ENCODE results near the gene NEMP1.

Gene NEMP1

DNA sequence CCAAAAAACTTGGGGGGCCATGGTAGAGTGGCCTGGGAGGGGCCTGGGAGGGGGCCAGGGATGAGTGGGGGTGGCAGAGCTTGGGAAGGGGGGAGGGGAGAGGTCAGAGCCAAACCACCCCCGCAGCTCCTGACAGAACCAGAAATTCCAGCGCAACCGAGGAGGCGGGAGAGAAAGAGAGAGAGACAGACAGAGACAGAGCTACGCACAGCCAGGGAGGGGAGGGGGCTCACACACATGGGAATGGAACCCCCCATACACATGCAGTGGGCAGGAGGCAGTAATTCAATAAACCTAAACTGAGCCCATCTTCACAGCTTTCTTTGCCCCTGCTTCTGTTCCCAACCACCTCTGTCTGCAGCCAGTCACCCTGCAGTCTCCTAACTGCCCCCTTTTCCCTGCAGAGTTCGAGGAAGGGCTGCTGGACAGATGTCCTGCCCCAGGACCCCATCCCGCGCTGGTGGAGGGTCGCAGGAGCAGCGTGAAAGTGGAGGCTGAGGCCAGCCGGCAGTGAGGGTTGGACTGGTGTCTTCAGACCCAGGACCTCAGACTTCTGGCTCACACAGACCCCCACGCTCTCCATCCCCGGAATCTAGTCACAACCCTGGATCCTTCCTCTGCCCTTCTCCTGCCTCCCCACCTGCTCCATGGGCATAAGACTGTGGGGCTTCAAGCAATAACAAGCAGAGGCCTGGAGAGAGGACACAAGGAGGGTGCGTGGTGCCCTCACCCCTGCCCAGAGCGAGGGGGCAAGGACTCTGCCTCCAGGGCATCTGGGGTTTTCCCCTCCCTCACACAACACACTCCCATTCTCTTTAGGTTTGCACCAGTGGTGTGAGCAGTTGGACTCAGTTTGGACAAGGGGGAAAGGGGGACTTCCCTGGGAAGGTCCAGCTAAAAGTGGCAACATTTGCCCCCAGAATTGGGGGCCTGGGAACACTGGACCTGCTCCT lies 15.9 kb upstream of the NEMP1 start:
- Histone ChIP-seq H3K9ac (ENCODE audit: low read length) (peak overlapping the region; percentile 21), H3K36me3 (ENCODE audit: insufficient read depth, low read length) (peaks cover 81% of the 10 kb centered on the region), H3K4me1 (ENCODE audit: insufficient read depth, low read length) (peaks cover 47% of the 10 kb centered on the region), H3K27ac (ENCODE audit: low read depth, low read length) (peak overlapping the region; percentile 40), H3K27me3 (ENCODE audit: control insufficient read depth in 1 of 2, insufficient read depth in 2 of 2, low read length in 2 of 2) (no peaks in the 10 kb centered on the region), H3K9me3 (ENCODE audit: low read length) (no peaks in the 10 kb centered on the region), H3K4me3 (ENCODE audit: low read depth in 1 of 2, low read length in 2 of 2) (no peak overlapping the region)

DNA sequence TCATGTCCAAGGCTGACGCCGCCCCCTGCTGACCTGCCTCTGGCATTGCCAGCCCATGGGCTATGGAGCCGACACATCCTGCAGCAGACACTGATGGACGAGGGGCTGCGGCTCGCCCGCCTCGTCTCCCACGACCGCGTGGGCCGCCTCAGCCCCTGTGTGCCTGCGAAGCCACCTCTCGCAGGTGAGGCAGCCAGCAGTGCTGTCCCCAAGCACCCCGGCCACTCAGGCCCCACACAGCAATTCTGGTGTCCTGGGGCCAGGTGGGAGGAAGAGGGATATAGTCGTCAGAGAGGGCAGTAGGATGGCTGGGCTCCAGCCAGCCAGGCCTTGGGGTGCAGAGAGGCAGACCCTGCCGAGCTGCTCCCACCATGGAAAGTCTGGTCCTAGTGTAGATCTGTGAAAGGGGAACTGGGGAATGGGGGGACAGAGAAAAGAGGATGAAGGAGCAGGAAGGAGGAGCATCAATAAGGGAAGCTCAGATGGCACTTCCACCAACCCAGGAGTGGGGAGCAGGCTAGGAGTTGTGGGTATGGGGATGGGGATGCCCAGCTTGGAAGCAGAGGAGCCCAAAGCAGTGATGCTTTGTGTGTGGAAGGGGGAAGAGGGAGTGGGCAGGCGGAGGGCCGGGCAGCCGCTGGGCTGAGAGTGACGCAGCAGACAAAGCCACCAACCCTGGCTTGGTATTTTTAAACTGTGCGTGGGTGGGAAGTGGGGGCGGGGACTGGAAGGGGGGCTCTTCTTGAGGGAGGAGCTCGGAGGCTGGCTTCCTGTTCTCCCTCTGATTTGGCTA lies 15.0 kb upstream of the NEMP1 start:
- H3K4me1 ChIP-seq (ENCODE audit: insufficient read depth, low read length): peaks cover 47% of the 10 kb centered on the region
- peak overlapping the region; percentile 84 for H3K27ac ChIP-seq (ENCODE audit: low read depth, low read length)
- H3K9me3 ChIP-seq (ENCODE audit: low read length): no peaks in the 10 kb centered on the region
- peaks cover 72% of the 10 kb centered on the region for H3K36me3 ChIP-seq (ENCODE audit: insufficient read depth, low read length)
- no peaks in the 10 kb centered on the region for H3K27me3 ChIP-seq (ENCODE audit: control insufficient read depth in 1 of 2, insufficient read depth in 2 of 2, low read length in 2 of 2)
- H3K9ac ChIP-seq (ENCODE audit: low read length): no peak overlapping the region
- peak overlapping the region in 1 of 2 donors; percentile 66 for H3K4me3 ChIP-seq (ENCODE audit: low read depth in 1 of 2, low read length in 2 of 2)

DNA sequence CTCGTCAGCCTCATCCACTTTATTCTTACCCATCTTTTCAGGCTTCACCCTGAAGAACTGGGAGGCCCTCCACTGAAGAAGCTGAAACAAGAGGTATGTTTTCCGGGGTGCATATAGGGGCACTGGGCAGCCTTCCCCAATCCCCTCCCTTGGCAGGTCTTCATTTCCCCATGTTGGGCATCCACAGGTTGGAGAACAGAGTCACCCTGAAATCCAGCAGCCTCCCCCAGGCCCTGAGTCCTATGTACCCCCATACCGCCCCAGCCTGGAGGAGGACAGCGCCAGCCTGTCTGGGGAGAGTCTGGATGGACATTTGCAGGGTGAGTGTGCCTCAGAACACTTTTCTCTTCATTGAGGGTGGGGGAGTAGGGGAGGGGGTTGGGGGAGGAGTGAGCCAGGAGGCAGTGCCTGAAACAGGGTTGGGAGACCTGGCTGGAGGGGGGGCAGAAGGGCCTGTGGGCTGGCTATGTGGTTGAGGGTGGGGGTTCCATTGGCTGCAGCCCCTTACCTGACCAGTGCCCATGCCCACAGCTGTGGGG lies 14.4 kb upstream of the NEMP1 start:
- Histone ChIP-seq H3K27ac (ENCODE audit: low read depth, low read length) (peak overlapping the region; percentile 84), H3K36me3 (ENCODE audit: insufficient read depth, low read length) (peaks cover 65% of the 10 kb centered on the region), H3K4me3 (ENCODE audit: low read depth in 1 of 2, low read length in 2 of 2) (peak overlapping the region in 1 of 2 donors; percentile 66), H3K27me3 (ENCODE audit: control insufficient read depth in 1 of 2, insufficient read depth in 2 of 2, low read length in 2 of 2) (no peaks in the 10 kb centered on the region), H3K9ac (ENCODE audit: low read length) (peak overlapping the region; percentile 39), H3K9me3 (ENCODE audit: low read length) (no peaks in the 10 kb centered on the region), H3K4me1 (ENCODE audit: insufficient read depth, low read length) (peaks cover 47% of the 10 kb centered on the region)

DNA sequence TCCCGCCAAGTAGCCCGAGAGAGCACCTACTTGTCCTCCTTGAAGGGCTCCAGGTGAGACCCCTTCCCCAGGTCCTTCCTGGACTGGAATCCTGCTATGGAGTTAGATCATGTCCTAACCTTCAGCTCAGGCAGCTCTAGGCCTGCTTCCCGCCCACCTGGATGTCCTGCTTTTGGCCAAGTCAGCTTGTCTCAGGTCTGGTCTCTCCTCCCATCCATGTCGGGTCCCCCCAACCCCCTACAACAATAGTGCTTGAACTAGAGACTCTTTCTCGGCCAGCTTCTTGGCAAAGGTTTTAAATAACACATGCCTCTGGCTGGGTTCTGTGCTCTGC lies 13.9 kb upstream of the NEMP1 start:
- no peaks in the 10 kb centered on the region for H3K27me3 ChIP-seq (ENCODE audit: control insufficient read depth in 1 of 2, insufficient read depth in 2 of 2, low read length in 2 of 2)
- peaks cover 61% of the 10 kb centered on the region for H3K36me3 ChIP-seq (ENCODE audit: insufficient read depth, low read length)
- no peaks in the 10 kb centered on the region for H3K9me3 ChIP-seq (ENCODE audit: low read length)
- peak overlapping the region; percentile 84 for H3K27ac ChIP-seq (ENCODE audit: low read depth, low read length)
- H3K4me3 ChIP-seq (ENCODE audit: low read depth in 1 of 2, low read length in 2 of 2): peak overlapping the region in 1 of 2 donors; percentile 66
- peak overlapping the region; percentile 39 for H3K9ac ChIP-seq (ENCODE audit: low read length)
- peaks cover 47% of the 10 kb centered on the region for H3K4me1 ChIP-seq (ENCODE audit: insufficient read depth, low read length)

DNA sequence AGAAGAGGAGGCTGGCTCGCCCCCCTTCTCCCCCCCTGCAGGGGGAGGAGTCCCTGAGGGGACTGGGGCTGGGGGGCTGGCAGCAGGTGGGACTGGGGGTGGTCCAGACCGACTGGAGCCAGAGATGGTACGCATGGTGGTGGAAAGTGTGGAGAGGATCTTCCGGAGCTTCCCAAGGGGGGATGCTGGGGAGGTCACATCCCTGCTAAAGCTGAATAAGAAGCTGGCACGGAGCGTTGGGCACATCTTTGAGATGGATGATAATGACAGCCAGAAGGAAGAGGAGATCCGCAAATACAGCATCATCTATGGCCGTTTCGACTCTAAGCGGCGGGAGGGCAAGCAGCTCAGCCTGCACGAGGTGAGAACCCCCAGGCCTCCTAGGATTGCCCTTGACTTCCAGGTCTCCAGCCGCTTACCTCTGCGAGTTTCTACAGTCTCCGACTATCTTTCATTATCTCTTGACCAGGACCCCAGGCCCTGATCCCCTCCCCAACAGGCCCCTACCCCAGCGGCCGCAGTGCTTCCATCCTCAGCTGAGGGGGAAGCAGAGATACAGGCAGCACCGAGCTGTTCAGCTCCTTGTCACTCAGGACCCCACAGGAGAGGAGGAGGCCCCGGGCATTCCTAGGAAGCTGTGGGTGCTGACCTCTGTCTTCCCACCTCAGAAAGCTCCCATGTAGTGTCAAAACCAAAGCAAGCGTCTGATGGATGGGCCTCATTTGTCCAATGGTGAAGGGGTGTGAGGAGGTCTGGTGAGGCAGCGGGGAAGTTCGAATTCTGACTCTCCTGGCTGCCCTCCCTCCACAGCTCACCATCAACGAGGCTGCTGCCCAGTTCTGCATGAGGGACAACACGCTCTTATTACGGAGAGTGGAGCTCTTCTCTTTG lies 13.3 kb upstream of the NEMP1 start:
- peaks cover 47% of the 10 kb centered on the region for H3K4me1 ChIP-seq (ENCODE audit: insufficient read depth, low read length)
- peak overlapping the region; percentile 84 for H3K27ac ChIP-seq (ENCODE audit: low read depth, low read length)
- H3K27me3 ChIP-seq (ENCODE audit: control insufficient read depth in 1 of 2, insufficient read depth in 2 of 2, low read length in 2 of 2): no peaks in the 10 kb centered on the region
- H3K9me3 ChIP-seq (ENCODE audit: low read length): no peaks in the 10 kb centered on the region
- H3K4me3 ChIP-seq (ENCODE audit: low read depth in 1 of 2, low read length in 2 of 2): peak overlapping the region; percentile 39 to 66
- peaks cover 55% of the 10 kb centered on the region for H3K36me3 ChIP-seq (ENCODE audit: insufficient read depth, low read length)
- peak overlapping the region; percentile 5 for H3K9ac ChIP-seq (ENCODE audit: low read length)

DNA sequence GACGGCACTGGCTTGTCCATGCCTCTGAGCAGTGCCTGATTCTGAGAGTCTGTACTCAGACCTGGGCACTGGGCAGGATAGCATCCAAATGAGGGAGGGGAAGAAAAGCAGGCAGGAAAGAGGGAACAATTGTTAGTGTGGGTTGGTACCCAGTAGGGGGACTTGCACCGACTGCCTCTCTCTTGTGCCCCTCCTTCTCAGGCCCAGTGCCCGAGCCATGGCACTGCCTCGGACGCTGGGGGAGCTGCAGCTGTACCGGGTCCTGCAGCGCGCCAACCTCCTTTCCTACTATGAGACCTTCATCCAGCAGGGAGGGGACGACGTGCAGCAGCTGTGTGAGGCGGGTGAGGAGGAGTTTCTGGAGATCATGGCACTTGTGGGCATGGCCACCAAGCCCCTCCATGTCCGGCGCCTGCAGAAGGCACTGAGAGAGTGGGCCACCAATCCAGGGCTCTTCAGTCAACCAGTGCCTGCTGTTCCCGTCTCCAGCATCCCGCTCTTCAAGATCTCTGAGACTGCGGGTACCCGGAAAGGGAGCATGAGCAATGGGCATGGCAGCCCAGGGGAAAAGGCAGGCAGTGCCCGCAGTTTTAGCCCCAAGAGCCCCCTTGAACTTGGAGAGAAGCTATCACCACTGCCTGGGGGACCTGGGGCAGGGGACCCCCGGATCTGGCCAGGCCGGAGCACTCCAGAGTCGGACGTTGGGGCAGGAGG lies 12.5 kb upstream of the NEMP1 start:
- H3K27ac ChIP-seq (ENCODE audit: low read depth, low read length): peak overlapping the region; percentile 84
- H3K9ac ChIP-seq (ENCODE audit: low read length): no peak overlapping the region
- H3K4me3 ChIP-seq (ENCODE audit: low read depth in 1 of 2, low read length in 2 of 2): peak overlapping the region; percentile 39 to 66
- H3K27me3 ChIP-seq (ENCODE audit: control insufficient read depth in 1 of 2, insufficient read depth in 2 of 2, low read length in 2 of 2): no peaks in the 10 kb centered on the region
- H3K4me1 ChIP-seq (ENCODE audit: insufficient read depth, low read length): peaks cover 53% of the 10 kb centered on the region
- peaks cover 47% of the 10 kb centered on the region for H3K36me3 ChIP-seq (ENCODE audit: insufficient read depth, low read length)
- H3K9me3 ChIP-seq (ENCODE audit: low read length): no peaks in the 10 kb centered on the region

DNA sequence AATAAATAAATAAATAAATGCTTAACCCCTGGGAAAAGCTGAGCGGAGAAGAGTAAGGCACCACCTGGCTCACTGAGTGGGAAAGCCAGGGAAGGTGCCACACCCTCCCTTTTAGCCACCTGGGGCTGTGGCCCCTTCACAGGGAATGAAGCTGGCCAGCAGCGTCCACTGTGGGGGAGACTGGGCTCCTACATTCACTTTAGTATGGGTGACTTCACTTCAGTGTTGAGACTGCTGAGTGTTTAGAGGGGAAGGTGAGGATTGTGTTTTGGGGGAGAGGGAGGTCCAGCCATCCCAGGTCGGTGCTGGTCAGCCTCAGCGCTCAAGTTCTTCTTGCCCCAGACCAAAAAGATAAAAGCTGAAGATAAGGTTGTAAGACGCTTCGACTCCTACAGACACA lies 11.9 kb upstream of the NEMP1 start:
- peaks cover 59% of the 10 kb centered on the region for H3K4me1 ChIP-seq (ENCODE audit: insufficient read depth, low read length)
- H3K9ac ChIP-seq (ENCODE audit: low read length): no peak overlapping the region
- H3K36me3 ChIP-seq (ENCODE audit: insufficient read depth, low read length): peaks cover 41% of the 10 kb centered on the region
- no peaks in the 10 kb centered on the region for H3K9me3 ChIP-seq (ENCODE audit: low read length)
- H3K4me3 ChIP-seq (ENCODE audit: low read depth in 1 of 2, low read length in 2 of 2): peak overlapping the region; percentile 39 to 66
- no peaks in the 10 kb centered on the region for H3K27me3 ChIP-seq (ENCODE audit: control insufficient read depth in 1 of 2, insufficient read depth in 2 of 2, low read length in 2 of 2)
- H3K27ac ChIP-seq (ENCODE audit: low read depth, low read length): peak overlapping the region; percentile 84

DNA sequence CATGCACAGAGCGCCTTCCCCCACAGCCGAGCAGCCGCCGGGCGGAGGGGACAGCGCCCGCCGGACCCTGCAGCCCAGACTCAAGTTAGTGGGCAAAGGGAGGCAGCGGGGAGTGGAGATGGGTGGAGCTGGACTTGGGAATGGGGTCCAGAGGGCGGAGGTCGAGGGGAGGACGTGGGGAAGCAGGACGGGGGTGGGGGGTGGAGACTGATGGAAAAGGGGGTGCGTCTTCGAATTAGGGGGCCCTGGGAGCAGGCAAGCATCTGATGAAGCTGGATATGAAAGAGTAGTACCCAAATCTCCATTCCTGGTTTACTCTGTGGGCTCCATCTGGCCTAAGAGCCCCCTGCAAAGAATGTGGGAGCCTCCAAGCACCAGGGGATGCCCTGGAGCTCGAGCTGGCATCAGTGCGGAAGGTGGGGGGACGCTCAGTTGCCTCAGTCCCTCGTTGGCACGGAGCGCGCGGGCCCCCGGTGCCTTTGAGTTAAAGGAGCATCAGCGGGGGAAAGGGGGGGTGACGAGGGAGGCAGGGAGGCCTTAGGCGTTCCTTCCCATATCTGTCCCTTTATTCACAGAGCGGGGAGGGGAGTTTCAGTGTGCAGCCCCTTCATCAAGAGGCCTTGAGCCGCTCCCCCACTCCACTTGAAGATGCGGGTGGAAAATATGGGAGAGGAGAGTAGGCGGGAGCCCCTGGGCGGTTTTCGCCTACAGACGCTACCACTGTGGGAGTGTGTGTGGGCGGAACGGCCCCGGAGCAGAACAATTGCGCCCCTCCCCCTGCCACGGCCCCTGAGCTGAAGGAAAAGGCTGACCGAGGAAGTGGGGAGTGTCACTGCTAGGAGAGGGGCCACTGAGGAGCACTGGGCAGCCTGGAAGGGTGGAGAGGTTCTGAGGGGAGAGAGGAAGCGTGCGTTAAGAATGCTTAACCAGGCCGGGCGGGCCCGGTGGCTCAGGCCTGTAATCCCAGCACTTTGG lies 11.0 kb upstream of the NEMP1 start:
- peak overlapping the region; percentile 99 for H3K27ac ChIP-seq (ENCODE audit: low read depth, low read length)
- peaks cover 32% of the 10 kb centered on the region for H3K36me3 ChIP-seq (ENCODE audit: insufficient read depth, low read length)
- peaks cover 57% of the 10 kb centered on the region for H3K4me1 ChIP-seq (ENCODE audit: insufficient read depth, low read length)
- H3K27me3 ChIP-seq (ENCODE audit: control insufficient read depth in 1 of 2, insufficient read depth in 2 of 2, low read length in 2 of 2): no peaks in the 10 kb centered on the region
- H3K9me3 ChIP-seq (ENCODE audit: low read length): no peaks in the 10 kb centered on the region
- H3K4me3 ChIP-seq (ENCODE audit: low read depth in 1 of 2, low read length in 2 of 2): peak overlapping the region; percentile 81 to 83
- peak overlapping the region; percentile 84 for H3K9ac ChIP-seq (ENCODE audit: low read length)

DNA sequence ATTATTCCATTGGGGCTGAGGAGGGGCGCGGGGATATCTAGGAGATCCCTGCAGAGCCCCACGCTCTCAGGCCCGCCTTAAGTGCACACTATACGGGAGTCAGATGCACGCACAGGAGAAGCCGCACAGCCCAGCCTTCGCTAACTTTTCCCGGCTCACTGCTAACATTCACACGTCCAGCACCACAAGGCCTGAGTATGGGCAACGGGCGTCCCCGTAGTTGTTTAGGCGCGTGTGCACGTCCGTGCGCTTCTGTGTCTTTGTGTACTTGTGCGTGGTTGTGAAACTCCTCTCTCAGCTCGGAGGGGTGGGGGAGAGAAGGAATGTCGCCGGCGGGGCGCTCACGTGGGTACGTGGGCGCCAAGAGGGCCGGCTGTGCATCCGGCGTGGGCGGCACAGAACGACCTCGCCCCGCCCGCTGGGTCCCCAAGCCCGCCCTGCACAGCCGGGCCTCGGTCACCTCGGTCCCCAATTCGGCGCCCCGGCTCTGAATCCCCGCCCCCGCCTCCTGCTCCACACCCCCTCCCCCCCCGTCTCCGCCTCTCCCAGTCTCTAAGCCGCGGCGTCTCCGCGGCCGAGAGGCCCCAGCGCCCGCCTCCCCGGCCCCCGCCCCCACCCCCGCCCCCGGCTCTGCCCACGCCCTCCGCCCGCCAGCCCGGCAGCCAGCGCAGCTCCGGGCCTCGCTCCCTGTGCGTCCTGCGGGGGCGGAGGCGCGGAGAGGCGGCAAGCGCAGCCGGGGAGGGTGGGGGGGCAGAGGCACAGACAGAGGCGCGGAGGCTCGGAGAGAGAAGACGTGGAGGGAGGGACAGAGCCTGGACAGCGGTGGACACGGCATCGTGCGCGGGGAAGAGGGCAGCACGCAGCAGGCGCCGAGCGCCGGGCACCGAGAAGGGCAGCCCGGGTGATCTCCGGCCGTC lies 10.0 kb upstream of the NEMP1 start, which contains the start of gene NAB2:
Gene NAB2, plus strand, starts transcription at position 761 of the 917 bp plus-strand sequence. CDS start 158 bp downstream, outside the sequence.
- Histone ChIP-seq H3K36me3 (ENCODE audit: insufficient read depth, low read length) (peaks cover 26% of the 10 kb centered on the region), H3K9me3 (ENCODE audit: low read length) (no peaks in the 10 kb centered on the region), H3K27ac (ENCODE audit: low read depth, low read length) (peak within 1 kb of the TSS; percentile 100), H3K4me1 (ENCODE audit: insufficient read depth, low read length) (peaks cover 48% of the 10 kb centered on the region), H3K4me3 (ENCODE audit: low read depth in 1 of 2, low read length in 2 of 2) (peak within 1 kb of the TSS; percentile 81 to 83), H3K9ac (ENCODE audit: low read length) (peak within 1 kb of the TSS; percentile 84), H3K27me3 (ENCODE audit: control insufficient read depth in 1 of 2, insufficient read depth in 2 of 2, low read length in 2 of 2) (no peaks in the 10 kb centered on the region)
